Ovary (tissue), 3 donors: ENCODE data around the gene NPFF.

ENCODE experiments used
- EP300 ChIP-seq: sonication (generic); formaldehyde crosslinking; IDR thresholded peaks from one replicate; pipeline ENCODE4 v1.6.1; 2017; ENCODE audit warnings: antibody characterized with exemption
- POLR2A ChIP-seq: fragments of 450-650 bp; IDR thresholded peaks from one replicate; pipeline ENCODE4 v1.6.1; 2017; ENCODE audit warnings: antibody characterized with exemption, mild to moderate bottlenecking, moderate library complexity
- TF ChIP-seq, protein P1 (sequence below), 3 donors: fragments of 450-650 bp in 2 of 3; fragments of 200-600 bp in 1 of 3; IDR thresholded peaks; one replicate each; pipeline versions ENCODE4 v1.5.1 to v1.8.0; 2016 to 2022; ENCODE audit warnings: antibody characterized with exemption in 3 of 3, mild to moderate bottlenecking in 1 of 3
- donor health status: DM: no; HTN: no; CAD: no.

DNA sequence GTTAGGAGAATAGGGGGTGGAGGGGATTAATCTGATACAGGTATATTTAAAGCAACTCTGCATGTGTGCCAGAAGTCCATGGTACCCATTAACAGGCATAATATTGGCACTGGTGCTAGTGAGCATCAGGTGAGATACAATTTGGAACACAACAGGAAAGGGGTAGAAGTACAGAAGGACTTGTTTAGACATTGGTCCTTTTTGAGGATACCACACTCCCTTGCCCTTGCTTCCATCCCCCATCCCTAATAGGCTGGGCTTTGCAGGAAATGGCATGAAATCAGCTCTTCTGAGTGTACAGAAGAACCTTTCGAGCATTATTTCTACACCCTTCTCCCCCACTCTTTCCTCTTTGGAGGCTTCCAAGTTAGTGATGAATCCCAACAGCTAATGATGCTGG lies 39.0 kb downstream of the NPFF start:
- TF ChIP-seq, protein P1, sequence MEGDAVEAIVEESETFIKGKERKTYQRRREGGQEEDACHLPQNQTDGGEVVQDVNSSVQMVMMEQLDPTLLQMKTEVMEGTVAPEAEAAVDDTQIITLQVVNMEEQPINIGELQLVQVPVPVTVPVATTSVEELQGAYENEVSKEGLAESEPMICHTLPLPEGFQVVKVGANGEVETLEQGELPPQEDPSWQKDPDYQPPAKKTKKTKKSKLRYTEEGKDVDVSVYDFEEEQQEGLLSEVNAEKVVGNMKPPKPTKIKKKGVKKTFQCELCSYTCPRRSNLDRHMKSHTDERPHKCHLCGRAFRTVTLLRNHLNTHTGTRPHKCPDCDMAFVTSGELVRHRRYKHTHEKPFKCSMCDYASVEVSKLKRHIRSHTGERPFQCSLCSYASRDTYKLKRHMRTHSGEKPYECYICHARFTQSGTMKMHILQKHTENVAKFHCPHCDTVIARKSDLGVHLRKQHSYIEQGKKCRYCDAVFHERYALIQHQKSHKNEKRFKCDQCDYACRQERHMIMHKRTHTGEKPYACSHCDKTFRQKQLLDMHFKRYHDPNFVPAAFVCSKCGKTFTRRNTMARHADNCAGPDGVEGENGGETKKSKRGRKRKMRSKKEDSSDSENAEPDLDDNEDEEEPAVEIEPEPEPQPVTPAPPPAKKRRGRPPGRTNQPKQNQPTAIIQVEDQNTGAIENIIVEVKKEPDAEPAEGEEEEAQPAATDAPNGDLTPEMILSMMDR (IDR thresholded peaks at IDR 0.05), result no peak
- TF ChIP-seq EP300, result no peak
- TF ChIP-seq POLR2A, result no peak
